Measurements from ENCODE around the gene PATL2.
A peak's percentile ranks its signal among the peaks of the same experiment; 100 is the strongest.
"Not testable (repeated sequence)": the region's sequence is repeated elsewhere in the genome, so short reads cannot be mapped to it uniquely, and the experiment has no call there.

PATL2 gene

GRCh38 chr15:44711096-44711742 is at the start of gene PATL2, which contains the start of gene B2M:
Gene PATL2, minus strand, starts transcription at chr15:44711323. Its CDS starts 34,833 bp downstream, at chr15:44676490.
Gene B2M, plus strand, starts transcription at chr15:44711517. Its CDS starts 30 bp downstream, at chr15:44711547.
- peak; percentile 99 for DNase-seq

GRCh38 chr15:44753345-44753744 is 42.2 kb upstream of the PATL2 start:
- DNase-seq = no peak

GRCh38 chr15:44743454-44743853 is 32.3 kb upstream of the PATL2 start:
- not testable (repeated sequence) for DNase-seq

GRCh38 chr15:44739222-44739847 is 28.2 kb upstream of the PATL2 start:
- not testable (repeated sequence) for DNase-seq

- peak; percentile 82 for DNase-seq
Measured at GRCh38 chr15:44738340-44738984, 27.3 kb upstream of the PATL2 start.

- DNase-seq = no peak
Measured at GRCh38 chr15:44736181-44736765, 25.1 kb upstream of the PATL2 start, which contains the start of gene TRIM69. Gene TRIM69, plus strand, starts transcription at chr15:44736528. Its CDS starts 177 bp downstream, at chr15:44736705.

- DNase-seq = peak; percentile 47
Measured at GRCh38 chr15:44735482-44736180, 24.5 kb upstream of the PATL2 start.

- no peak for DNase-seq
Measured at GRCh38 chr15:44734839-44735481, 23.8 kb upstream of the PATL2 start.

- DNase-seq = peak; percentile 47
Measured at GRCh38 chr15:44729408-44730127, 18.4 kb upstream of the PATL2 start.

- peak; percentile 99 for DNase-seq
Measured at GRCh38 chr15:44728576-44729407, 17.7 kb upstream of the PATL2 start.

GRCh38 chr15:44728232-44728575 is 17.1 kb upstream of the PATL2 start:
- not testable (repeated sequence) for DNase-seq

GRCh38 chr15:44727485-44728231 is 16.5 kb upstream of the PATL2 start:
- no peak for DNase-seq

- peak; percentile 95 for DNase-seq
Measured at GRCh38 chr15:44726568-44727484, 15.7 kb upstream of the PATL2 start.

- DNase-seq = peak; percentile 62
Measured at GRCh38 chr15:44726136-44726535, 15.0 kb upstream of the PATL2 start.

- DNase-seq = no peak
Measured at GRCh38 chr15:44722011-44722410, 10.9 kb upstream of the PATL2 start.

GRCh38 chr15:44720460-44721176 is 9.5 kb upstream of the PATL2 start:
- no peak for DNase-seq

GRCh38 chr15:44720000-44720435 is 8.9 kb upstream of the PATL2 start:
- not testable (repeated sequence) for DNase-seq
